OCI-LY7 (cell line): ENCODE data around the gene GALNT14. TPM values are rescaled to one million over a fixed set of nuclear protein-coding genes. Genes with fewer than 3 reads are reported as not detected.

ENCODE experiments used
- BruUV-seq: library from RNA; stranded (reverse); fragments of 400-500 nt; replicated peaks from 2 replicates; lab custom pipeline; 2021; lab: Mats Ljungman, UMichigan
- CTCF ChIA-PET: fragments of 300-600 bp; sonication (Branson Sonifier 250); formaldehyde crosslinking; loops from one replicate; lab custom pipeline; 2022; ENCODE audit warnings: antibody characterized with exemption; ENCODE audit not compliant: unreplicated experiment; lab: Charles Lee
- POLR2A ChIA-PET: fragments of 300-600 bp; sonication (Branson Sonifier 250); formaldehyde crosslinking; loops from one replicate; lab custom pipeline; 2022; ENCODE audit warnings: antibody characterized with exemption; lab: Charles Lee
- DNase-seq: peaks from one replicate; pipeline ENCODE4 v3.0.0-alpha.2; 2015; ENCODE audit warnings: low spot score
- H2AFZ ChIP-seq: fragments of 200-600 bp; sonication (generic), shearing (Covaris generic); 2 replicates; pipeline ENCODE4 v1.6.1; 2014; ENCODE audit warnings: mild to moderate bottlenecking, antibody characterized with exemption, low read length, moderate library complexity
- H3K27ac ChIP-seq: fragments of 200-600 bp; sonication (generic); 2 replicates; pipeline ENCODE4 v1.5.1; 2014; ENCODE audit warnings: mixed run types, low read depth, mild to moderate bottlenecking, moderate library complexity, low read length, inconsistent platforms; ENCODE audit not compliant: poor library complexity, severe bottlenecking
- H3K36me3 ChIP-seq: fragments of 200-600 bp; sonication (generic); 2 replicates; pipeline ENCODE4 v1.6.1; 2014; ENCODE audit warnings: mild to moderate bottlenecking, antibody characterized with exemption, low read length, moderate library complexity, mixed read lengths; ENCODE audit not compliant: insufficient read depth
- H3K4me1 ChIP-seq: fragments of 200-600 bp; sonication (generic); 2 replicates; pipeline ENCODE4 v1.5.1; 2014; ENCODE audit warnings: mild to moderate bottlenecking, low read length; ENCODE audit not compliant: insufficient read depth, poor library complexity, severe bottlenecking
- H3K4me2 ChIP-seq: fragments of 200-600 bp; sonication (generic); 2 replicates; pipeline ENCODE4 v1.6.1; 2014; ENCODE audit warnings: mild to moderate bottlenecking, low read length
- H3K4me3 ChIP-seq: fragments of 200-600 bp; sonication (generic); 2 replicates; pipeline ENCODE4 v1.5.1; 2014; ENCODE audit warnings: mild to moderate bottlenecking, low read depth, low read length; ENCODE audit not compliant: poor library complexity, severe bottlenecking
- H3K79me2 ChIP-seq: fragments of 200-600 bp; sonication (generic); 2 replicates; pipeline ENCODE4 v1.6.1; 2016; ENCODE audit warnings: low read depth, mild to moderate bottlenecking, low read length, moderate library complexity, mixed read lengths; ENCODE audit not compliant: insufficient read depth
- H3K9me2 ChIP-seq: fragments of 200-600 bp; sonication (generic); 2 replicates; pipeline ENCODE4 v1.6.1; 2016; ENCODE audit warnings: mild to moderate bottlenecking, low read length, mixed read lengths; ENCODE audit not compliant: insufficient read depth
- H3K9me3 ChIP-seq: fragments of 200-600 bp; sonication (generic); 2 replicates; pipeline ENCODE4 v1.6.1; 2014; ENCODE audit warnings: mild to moderate bottlenecking, mixed run types, low read length, mixed read lengths
- H4K20me1 ChIP-seq: fragments of 200-600 bp; sonication (generic); 2 replicates; pipeline ENCODE4 v1.6.1; 2014; ENCODE audit warnings: mild to moderate bottlenecking, antibody characterized with exemption, low read length, moderate library complexity, mixed read lengths; ENCODE audit not compliant: insufficient read depth
- EZH2phosphoT487 ChIP-seq: fragments of 200-600 bp; sonication (generic); IDR thresholded peaks from 2 replicates; pipeline ENCODE4 v1.6.1; 2018; ENCODE audit warnings: low read depth, borderline replicate concordance, mild to moderate bottlenecking, mixed run types, antibody characterized with exemption, low read length, moderate library complexity, mixed read lengths
- intact Hi-C: fragments of 100-400 bp; cut with micrococcal nuclease; formaldehyde crosslinking; loops from one replicate; pipeline ENCODE4 v1.10.0; 2022; ENCODE audit not compliant: unreplicated experiment
- total RNA-seq, 2 experiments: library from RNA; depleted of rRNA in 1 of 2; stranded (reverse); fragments of >200 nt in 1 of 2; shearing (Covaris generic) in 1 of 2; gene quantifications; 2 replicates each; pipeline ENCODE4 v1.2.3, GENCODE V29; 2014 to 2022
- TF ChIP-seq, protein P1 (sequence below): fragments of 200-600 bp; sonication (generic); conservative IDR thresholded peaks from 2 replicates; pipeline ENCODE4 v1.5.1; 2014; ENCODE audit warnings: mild to moderate bottlenecking, antibody characterized with exemption, low read length, moderate library complexity, mixed read lengths

Gene GALNT14
- total RNA-seq, 2 experiments from 2014 or later, result 14.8 to 25.6 TPM

DNA sequence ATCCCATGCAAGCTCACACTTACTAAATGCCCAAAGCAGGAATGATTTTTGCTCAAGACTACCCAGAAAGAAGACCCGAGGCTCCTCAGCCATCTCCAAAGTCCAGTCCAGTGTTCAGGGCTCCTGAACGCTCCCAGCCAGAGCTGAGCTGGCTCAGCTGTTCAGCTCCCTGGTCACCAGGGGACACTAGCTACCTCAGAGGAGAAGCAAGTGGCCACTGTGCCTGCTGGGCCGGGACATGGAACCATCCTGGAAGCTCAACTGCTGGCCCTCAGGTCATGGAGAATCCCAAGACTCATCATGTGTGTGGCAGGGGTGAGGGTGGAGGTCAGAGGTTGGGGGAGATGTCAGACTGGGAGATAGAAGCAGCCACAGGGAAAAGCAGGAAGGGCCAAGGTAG, 89.0 kb downstream of the GALNT14 start:
- Histone ChIP-seq H2AFZ (no peak overlapping the region), H3K4me2 (no peak overlapping the region), H3K9me3 (no peaks in the 10 kb centered on the region), H3K36me3 (no peaks in the 10 kb centered on the region), H3K4me3 (no peak overlapping the region), H3K27ac (no peak overlapping the region), H3K4me1 (no peaks in the 10 kb centered on the region), H4K20me1 (no peaks in the 10 kb centered on the region), H3K9me2 (no peaks in the 10 kb centered on the region), H3K79me2 (no peaks in the 10 kb centered on the region)
- no peak for DNase-seq
- CTCF ChIA-PET, result no interaction called here
- TF ChIP-seq, protein P1, sequence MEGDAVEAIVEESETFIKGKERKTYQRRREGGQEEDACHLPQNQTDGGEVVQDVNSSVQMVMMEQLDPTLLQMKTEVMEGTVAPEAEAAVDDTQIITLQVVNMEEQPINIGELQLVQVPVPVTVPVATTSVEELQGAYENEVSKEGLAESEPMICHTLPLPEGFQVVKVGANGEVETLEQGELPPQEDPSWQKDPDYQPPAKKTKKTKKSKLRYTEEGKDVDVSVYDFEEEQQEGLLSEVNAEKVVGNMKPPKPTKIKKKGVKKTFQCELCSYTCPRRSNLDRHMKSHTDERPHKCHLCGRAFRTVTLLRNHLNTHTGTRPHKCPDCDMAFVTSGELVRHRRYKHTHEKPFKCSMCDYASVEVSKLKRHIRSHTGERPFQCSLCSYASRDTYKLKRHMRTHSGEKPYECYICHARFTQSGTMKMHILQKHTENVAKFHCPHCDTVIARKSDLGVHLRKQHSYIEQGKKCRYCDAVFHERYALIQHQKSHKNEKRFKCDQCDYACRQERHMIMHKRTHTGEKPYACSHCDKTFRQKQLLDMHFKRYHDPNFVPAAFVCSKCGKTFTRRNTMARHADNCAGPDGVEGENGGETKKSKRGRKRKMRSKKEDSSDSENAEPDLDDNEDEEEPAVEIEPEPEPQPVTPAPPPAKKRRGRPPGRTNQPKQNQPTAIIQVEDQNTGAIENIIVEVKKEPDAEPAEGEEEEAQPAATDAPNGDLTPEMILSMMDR, result no peak
- no peak for TF ChIP-seq EZH2phosphoT487
- no TSS peak for BruUV-seq
- POLR2A ChIA-PET, result no interaction called here
- intact Hi-C loops, result no loop called here

DNA sequence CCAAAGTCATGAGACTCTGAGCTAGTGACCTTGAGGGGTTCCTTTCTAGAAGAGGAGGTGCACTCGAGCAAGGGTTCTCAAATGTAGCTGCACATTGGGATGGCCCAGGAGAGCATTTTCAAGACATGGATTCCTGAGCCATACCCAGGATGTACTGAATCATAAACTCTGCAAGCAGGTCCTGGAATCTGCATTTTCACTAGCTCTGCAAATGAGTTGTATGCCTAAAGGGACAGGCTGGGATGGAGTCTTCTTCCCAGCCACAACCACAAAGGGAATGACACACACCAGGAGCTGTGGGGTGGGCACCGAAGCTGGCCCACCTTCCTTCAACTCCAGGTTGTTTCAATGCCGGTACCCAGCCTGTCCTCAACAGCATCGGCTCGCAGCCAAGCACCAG, 90.6 kb downstream of the GALNT14 start:
- BruUV-seq, result no TSS peak
- ChIA-PET POLR2A (no interaction called here), CTCF (no interaction called here)
- Histone ChIP-seq H3K36me3 (no peaks in the 10 kb centered on the region), H3K4me3 (no peak overlapping the region), H3K9me2 (no peaks in the 10 kb centered on the region), H3K4me2 (no peak overlapping the region), H3K9me3 (no peaks in the 10 kb centered on the region), H3K27ac (no peak overlapping the region), H4K20me1 (no peaks in the 10 kb centered on the region), H3K79me2 (no peaks in the 10 kb centered on the region), H3K4me1 (no peaks in the 10 kb centered on the region), H2AFZ (no peak overlapping the region)
- TF ChIP-seq EZH2phosphoT487, result no peak
- TF ChIP-seq, protein P1, result no peak
- DNase-seq, result no peak
- intact Hi-C loops, result no loop called here

- H2AFZ ChIP-seq, result no peak overlapping the region
- 0 out of 2 replicates have a peak, but pooled peaks cover 6% of the 10 kb centered on the region for H3K36me3 ChIP-seq
- POLR2A ChIA-PET, result no interaction called here
- no TSS peak for BruUV-seq
- no peaks in the 10 kb centered on the region for H3K79me2 ChIP-seq
- DNase-seq, result no peak
- H3K9me3 ChIP-seq, result peaks cover 19% of the 10 kb centered on the region
- H3K27ac ChIP-seq, result no peak overlapping the region
- CTCF ChIA-PET, result no interaction called here
- H3K4me1 ChIP-seq, result no peaks in the 10 kb centered on the region
- no peaks in the 10 kb centered on the region for H4K20me1 ChIP-seq
- no peaks in the 10 kb centered on the region for H3K9me2 ChIP-seq
- H3K4me2 ChIP-seq, result no peak overlapping the region
- H3K4me3 ChIP-seq, result no peak overlapping the region
- TF ChIP-seq, protein P1, result no peak
- no peak for TF ChIP-seq EZH2phosphoT487
- intact Hi-C loops, result no loop called here
Observed at GRCh38 chr2:31038385-31038784, 99.9 kb downstream of the GALNT14 start.
